Ishikawa (cell line): ENCODE data around the gene FRMD6.

Experiments
- CEBPB ChIP-seq: IDR thresholded peaks from 2 replicates; pipeline ENCODE4 v1.6.1; 2012
- TF ChIP-seq, protein P1 (sequence below): IDR thresholded peaks from 2 replicates; pipeline ENCODE4 v1.6.1; 2012

DNA sequence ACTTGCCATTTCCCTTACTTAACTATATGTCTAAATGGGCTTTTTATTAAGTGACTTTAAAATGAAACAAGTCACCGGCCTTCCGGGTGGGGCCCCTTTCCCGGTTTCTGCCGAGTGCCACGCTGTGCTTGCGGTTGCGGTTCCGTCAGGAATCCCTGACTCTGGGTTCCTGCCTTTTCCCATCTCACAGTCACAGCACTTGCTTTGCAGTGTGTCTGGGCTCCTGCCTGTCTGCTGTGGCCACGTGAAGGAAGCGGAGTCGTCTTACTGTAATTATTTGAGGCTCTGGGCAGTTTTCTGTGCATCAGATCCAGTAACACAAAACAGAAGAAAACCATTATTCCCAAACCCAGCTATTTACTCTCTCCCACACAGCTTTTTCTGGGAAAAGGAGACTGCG, 44.0 kb upstream of the FRMD6 start:
- TF ChIP-seq, protein P1, sequence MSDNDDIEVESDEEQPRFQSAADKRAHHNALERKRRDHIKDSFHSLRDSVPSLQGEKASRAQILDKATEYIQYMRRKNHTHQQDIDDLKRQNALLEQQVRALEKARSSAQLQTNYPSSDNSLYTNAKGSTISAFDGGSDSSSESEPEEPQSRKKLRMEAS: no peak
- no peak for TF ChIP-seq CEBPB
